HEK293T (cell line): ENCODE data around the gene CD160.
"Not testable (repeated sequence)": the region's sequence is repeated elsewhere in the genome, so short reads cannot be mapped to it uniquely, and the experiment has no call there.

Experiments
- ARNT ChIP-seq: fragments of 450-650 bp; IDR thresholded peaks from 2 replicates; pipeline ENCODE4 v1.6.1; 2017; ENCODE audit warnings: mild to moderate bottlenecking
- BHLHE40 ChIP-seq: fragments of 450-650 bp; IDR thresholded peaks from 2 replicates; pipeline ENCODE4 v1.6.1; 2016; ENCODE audit warnings: mild to moderate bottlenecking, moderate library complexity, borderline replicate concordance
- CTBP1 ChIP-seq: fragments of 450-650 bp; IDR thresholded peaks from 2 replicates; pipeline ENCODE4 v1.6.1; 2016; ENCODE audit warnings: borderline replicate concordance
- FOXA1 ChIP-seq: fragments of 450-650 bp; IDR thresholded peaks from 2 replicates; pipeline ENCODE4 v1.6.1; 2016; ENCODE audit warnings: mild to moderate bottlenecking
- FOXM1 ChIP-seq: fragments of 450-650 bp; IDR thresholded peaks from 2 replicates; pipeline ENCODE4 v1.6.1; 2017; ENCODE audit warnings: mild to moderate bottlenecking, borderline replicate concordance
- NFRKB ChIP-seq: fragments of 450-650 bp; IDR thresholded peaks from 2 replicates; pipeline ENCODE4 v1.6.1; 2016; ENCODE audit warnings: mild to moderate bottlenecking, moderate library complexity
- TARDBP ChIP-seq: fragments of 450-650 bp; IDR thresholded peaks from 2 replicates; pipeline ENCODE4 v1.6.1; 2016
- TF ChIP-seq, protein P1 (sequence below): fragments of 450-650 bp; IDR thresholded peaks from 2 replicates; pipeline ENCODE4 v1.6.1; 2016

DNA sequence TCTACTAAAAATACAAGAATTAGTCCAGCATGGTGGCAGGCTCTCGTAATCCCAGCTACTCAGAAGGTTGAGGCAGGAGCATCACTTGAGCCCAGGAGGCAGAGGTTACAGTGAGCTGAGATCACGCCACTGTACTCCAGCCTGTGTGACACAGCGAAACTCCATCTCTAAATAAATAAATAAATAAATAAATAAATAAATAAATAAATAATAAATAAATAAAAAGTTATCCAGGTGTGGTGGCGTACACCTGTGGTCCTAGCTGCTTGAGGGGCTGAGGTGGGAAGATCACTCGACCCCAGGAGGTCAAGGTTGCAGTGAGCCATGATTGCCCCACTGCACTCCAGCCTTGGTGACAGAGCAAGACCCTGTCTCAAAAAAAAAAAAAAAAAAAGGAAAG is 834 bp upstream of the CD160 start:
- not testable (repeated sequence) for TF ChIP-seq FOXA1, FOXM1, BHLHE40, ARNT, TARDBP, NFRKB, CTBP1
- TF ChIP-seq, protein P1, sequence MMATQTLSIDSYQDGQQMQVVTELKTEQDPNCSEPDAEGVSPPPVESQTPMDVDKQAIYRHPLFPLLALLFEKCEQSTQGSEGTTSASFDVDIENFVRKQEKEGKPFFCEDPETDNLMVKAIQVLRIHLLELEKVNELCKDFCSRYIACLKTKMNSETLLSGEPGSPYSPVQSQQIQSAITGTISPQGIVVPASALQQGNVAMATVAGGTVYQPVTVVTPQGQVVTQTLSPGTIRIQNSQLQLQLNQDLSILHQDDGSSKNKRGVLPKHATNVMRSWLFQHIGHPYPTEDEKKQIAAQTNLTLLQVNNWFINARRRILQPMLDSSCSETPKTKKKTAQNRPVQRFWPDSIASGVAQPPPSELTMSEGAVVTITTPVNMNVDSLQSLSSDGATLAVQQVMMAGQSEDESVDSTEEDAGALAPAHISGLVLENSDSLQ = not testable (repeated sequence)
